HEK293T (cell line): Measurements from ENCODE around the gene R3HDM2.

ENCODE experiments used
- CTCF ChIA-PET: fragments of 350-600 bp; formaldehyde crosslinking; extraction: SDS; loops from one replicate; lab custom pipeline; 2021; ENCODE audit warnings: antibody characterized with exemption, inconsistent platforms; lab: Yijun Ruan, JAX
- POLR2A ChIA-PET: fragments of 350-600 bp; formaldehyde crosslinking; extraction: SDS; loops from one replicate; lab custom pipeline; 2020; ENCODE audit warnings: antibody characterized with exemption, inconsistent platforms; lab: Yijun Ruan, JAX
- DNase-seq: peaks from one replicate; pipeline ENCODE4 v3.0.0; 2012; ENCODE audit warnings: mixed read lengths; ENCODE audit errors: extremely low spot score
- ARNT ChIP-seq: fragments of 450-650 bp; IDR thresholded peaks from 2 replicates; pipeline ENCODE4 v1.6.1; 2017; ENCODE audit warnings: mild to moderate bottlenecking
- BHLHE40 ChIP-seq: fragments of 450-650 bp; IDR thresholded peaks from 2 replicates; pipeline ENCODE4 v1.6.1; 2016; ENCODE audit warnings: mild to moderate bottlenecking, moderate library complexity, borderline replicate concordance
- CTBP1 ChIP-seq: fragments of 450-650 bp; IDR thresholded peaks from 2 replicates; pipeline ENCODE4 v1.6.1; 2016; ENCODE audit warnings: borderline replicate concordance
- ELF4 ChIP-seq: fragments of 450-650 bp; IDR thresholded peaks from 2 replicates; pipeline ENCODE4 v1.6.1; 2017; ENCODE audit warnings: antibody characterized with exemption
- FOXA1 ChIP-seq: fragments of 450-650 bp; IDR thresholded peaks from 2 replicates; pipeline ENCODE4 v1.6.1; 2016; ENCODE audit warnings: mild to moderate bottlenecking
- FOXK2 ChIP-seq: fragments of 450-650 bp; IDR thresholded peaks from 2 replicates; pipeline ENCODE4 v1.6.1; 2016; ENCODE audit warnings: mild to moderate bottlenecking
- FOXM1 ChIP-seq: fragments of 450-650 bp; IDR thresholded peaks from 2 replicates; pipeline ENCODE4 v1.6.1; 2017; ENCODE audit warnings: mild to moderate bottlenecking, borderline replicate concordance
- HDGF ChIP-seq: fragments of 450-650 bp; IDR thresholded peaks from 2 replicates; pipeline ENCODE4 v1.6.1; 2017; ENCODE audit warnings: antibody characterized with exemption, borderline replicate concordance
- L3MBTL2 ChIP-seq: fragments of 450-650 bp; conservative IDR thresholded peaks from 2 replicates; pipeline ENCODE4 v1.6.1; 2016; ENCODE audit warnings: mild to moderate bottlenecking
- LEF1 ChIP-seq: fragments of 450-650 bp; IDR thresholded peaks from 2 replicates; pipeline ENCODE4 v1.6.1; 2017; ENCODE audit warnings: mild to moderate bottlenecking, borderline replicate concordance
- NFRKB ChIP-seq: fragments of 450-650 bp; IDR thresholded peaks from 2 replicates; pipeline ENCODE4 v1.6.1; 2016; ENCODE audit warnings: mild to moderate bottlenecking, moderate library complexity
- PKNOX1 ChIP-seq: fragments of 450-650 bp; IDR thresholded peaks from 2 replicates; pipeline ENCODE4 v1.6.1; 2016
- SP1 ChIP-seq: fragments of 450-650 bp; IDR thresholded peaks from 2 replicates; pipeline ENCODE4 v1.6.1; 2017
- SUZ12 ChIP-seq: fragments of 450-650 bp; IDR thresholded peaks from 2 replicates; pipeline ENCODE4 v1.6.1; 2016; ENCODE audit warnings: mild to moderate bottlenecking
- TARDBP ChIP-seq: fragments of 450-650 bp; IDR thresholded peaks from 2 replicates; pipeline ENCODE4 v1.6.1; 2016
- ZNF384 ChIP-seq: fragments of 450-650 bp; IDR thresholded peaks from 2 replicates; pipeline ENCODE4 v1.6.1; 2016

Gene R3HDM2

GRCh38 chr12:57235728-57236131, 195.1 kb downstream of the R3HDM2 start:
- no peak for DNase-seq
- POLR2A ChIA-PET: no interaction called here
- CTCF ChIA-PET: no interaction called here
- no peak for TF ChIP-seq FOXA1
- no peak for TF ChIP-seq SUZ12
- TF ChIP-seq BHLHE40: no peak
- no peak for TF ChIP-seq PKNOX1
- no peak for TF ChIP-seq HDGF
- no peak for TF ChIP-seq LEF1
- TF ChIP-seq SP1: no peak
- no peak for TF ChIP-seq TARDBP
- TF ChIP-seq FOXM1: no peak

- no peak for DNase-seq
- ChIA-PET CTCF (no interaction called here), POLR2A (no interaction called here)
- no peak for TF ChIP-seq FOXM1
- TF ChIP-seq SUZ12: no peak
- no peak for TF ChIP-seq PKNOX1
- TF ChIP-seq BHLHE40: no peak
- no peak for TF ChIP-seq TARDBP
- TF ChIP-seq ARNT: no peak
- TF ChIP-seq FOXA1: no peak
- no peak for TF ChIP-seq ELF4
- TF ChIP-seq LEF1: no peak
- no peak for TF ChIP-seq CTBP1
- TF ChIP-seq HDGF: no peak
- TF ChIP-seq NFRKB: no peak
- no peak for TF ChIP-seq L3MBTL2
- TF ChIP-seq ZNF384: no peak
- no peak for TF ChIP-seq SP1
- TF ChIP-seq FOXK2: no peak
These were observed 195.7 kb downstream of the R3HDM2 start for GRCh38 chr12:57235017-57235727.

- no peak for DNase-seq
- TF ChIP-seq ZNF384 (no peak), CTBP1 (no peak), FOXA1 (no peak), FOXM1 (no peak), BHLHE40 (no peak), SP1 (no peak), SUZ12 (no peak), ELF4 (no peak), NFRKB (no peak), ARNT (no peak), PKNOX1 (no peak), LEF1 (no peak), HDGF (no peak), L3MBTL2 (no peak), FOXK2 (no peak), TARDBP (no peak)
- CTCF ChIA-PET: no interaction called here
- POLR2A ChIA-PET: no interaction called here
These were observed 196.2 kb downstream of the R3HDM2 start for GRCh38 chr12:57234571-57235016.

GRCh38 chr12:57234233-57234570, 196.6 kb downstream of the R3HDM2 start:
- DNase-seq: no peak
- ChIA-PET POLR2A (interaction anchor here (0.9 to 5.5 kb wide), 2 partner anchors 11 to 17 kb away, joined by 4 to 87 read pairs; partner anchors contain the start of gene NXPH4), CTCF (no interaction called here)
- TF ChIP-seq ELF4 (no peak), TARDBP (no peak), L3MBTL2 (no peak), BHLHE40 (no peak), ZNF384 (no peak), PKNOX1 (no peak), FOXK2 (no peak), FOXM1 (no peak), HDGF (no peak), SUZ12 (no peak)

GRCh38 chr12:57233357-57234232, 197.2 kb downstream of the R3HDM2 start:
- POLR2A ChIA-PET: interaction anchor here (0.9 to 5.5 kb wide), 2 partner anchors 11 to 17 kb away, joined by 4 to 87 read pairs; partner anchors contain the start of gene NXPH4

More at GRCh38 chr12:57233357-57234232, 197.2 kb downstream of the R3HDM2 start:
- DNase-seq: no peak
- no peak for TF ChIP-seq SP1
- no peak for TF ChIP-seq BHLHE40
- no peak for TF ChIP-seq CTBP1
- no peak for TF ChIP-seq FOXK2
- TF ChIP-seq NFRKB: no peak
- no peak for TF ChIP-seq ELF4
- TF ChIP-seq ZNF384: no peak
- TF ChIP-seq FOXA1: no peak
- no peak for TF ChIP-seq L3MBTL2
- no peak for TF ChIP-seq HDGF
- TF ChIP-seq ARNT: no peak
- no peak for TF ChIP-seq LEF1
- TF ChIP-seq SUZ12: no peak
- no peak for TF ChIP-seq TARDBP
- no peak for TF ChIP-seq FOXM1
- TF ChIP-seq PKNOX1: no peak
- CTCF ChIA-PET: no interaction called here
